GM23338 (cell line): ENCODE data around the gene MMS19. TPM values are rescaled to one million over a fixed set of nuclear protein-coding genes. Genes with fewer than 3 reads are reported as not detected.

Experiments
- ATAC-seq: fragments of 200-7000 bp; cut with Tn5 transposase; 3 replicates; pipeline ENCODE4 v1.9.1; 2020
- DNase-seq: peaks from one replicate; pipeline ENCODE4 v3.0.0-alpha.2; 2015; ENCODE audit warnings: low spot score
- H2AFZ ChIP-seq: fragments of 200-600 bp; sonication (generic); 2 replicates; pipeline ENCODE4 v1.8.0; 2016; ENCODE audit warnings: antibody characterized with exemption, mild to moderate bottlenecking, moderate library complexity
- H3F3A ChIP-seq: fragments of 200-600 bp; sonication (generic); replicated peaks from 2 replicates; pipeline ENCODE4 v1.8.0; 2017; ENCODE audit warnings: antibody characterized with exemption, mixed run types, low read depth
- H3K27ac ChIP-seq: fragments of 200-600 bp; sonication (generic); 2 replicates; pipeline ENCODE4 v1.6.1; 2016; ENCODE audit warnings: low read depth
- H3K27me3 ChIP-seq: fragments of 200-600 bp; sonication (generic); 2 replicates; pipeline ENCODE4 v1.8.0; 2016; ENCODE audit warnings: mild to moderate bottlenecking, mixed run types, moderate library complexity; ENCODE audit not compliant: insufficient read depth
- H3K36me3 ChIP-seq: fragments of 200-600 bp; sonication (generic); 2 replicates; pipeline ENCODE4 v1.8.0; 2016; ENCODE audit warnings: mild to moderate bottlenecking; ENCODE audit not compliant: insufficient read depth
- H3K4me1 ChIP-seq: fragments of 200-600 bp; sonication (generic); 2 replicates; pipeline ENCODE4 v1.8.0; 2016; ENCODE audit warnings: mild to moderate bottlenecking, moderate library complexity; ENCODE audit not compliant: insufficient read depth
- H3K4me2 ChIP-seq: fragments of 200-600 bp; sonication (generic); 2 replicates; pipeline ENCODE4 v1.7.1; 2017; ENCODE audit warnings: mixed run types
- H3K4me3 ChIP-seq: fragments of 200-600 bp; sonication (generic); 2 replicates; pipeline ENCODE4 v1.6.1; 2016; ENCODE audit warnings: mixed run types
- H3K79me2 ChIP-seq: fragments of 200-600 bp; sonication (generic); replicated peaks from 2 replicates; pipeline ENCODE4 v1.8.0; 2017; ENCODE audit warnings: mild to moderate bottlenecking; ENCODE audit not compliant: insufficient read depth
- H3K9me2 ChIP-seq: fragments of 200-600 bp; sonication (generic); 2 replicates; pipeline ENCODE4 v1.8.0; 2017; ENCODE audit not compliant: insufficient read depth
- H4K20me1 ChIP-seq: fragments of 200-600 bp; sonication (generic); replicated peaks from 2 replicates; pipeline ENCODE4 v1.8.0; 2017; ENCODE audit warnings: mild to moderate bottlenecking; ENCODE audit not compliant: insufficient read depth
- H3K27ac Mint-ChIP-seq: 2 replicates; pipeline ENCODE4 v1.8.0; 2020; ENCODE audit warnings: inconsistent platforms, mild to moderate bottlenecking, moderate library complexity, mixed read lengths
- H3K27me3 Mint-ChIP-seq: 3 replicates; pipeline ENCODE4 v1.8.0; 2022; ENCODE audit warnings: low read depth, mild to moderate bottlenecking, moderate library complexity, mixed read lengths, inconsistent platforms; ENCODE audit not compliant: insufficient read depth, poor library complexity
- H3K36me3 Mint-ChIP-seq: 3 replicates; pipeline ENCODE4 v1.8.0; 2021; ENCODE audit warnings: low read depth, mild to moderate bottlenecking, inconsistent platforms, moderate library complexity, mixed read lengths
- H3K4me1 Mint-ChIP-seq: 3 replicates; pipeline ENCODE4 v1.8.0; 2020; ENCODE audit warnings: mild to moderate bottlenecking, inconsistent platforms, mixed read lengths
- H3K4me3 Mint-ChIP-seq: 3 replicates; pipeline ENCODE4 v1.8.0; 2021; ENCODE audit warnings: moderate library complexity, mild to moderate bottlenecking, inconsistent platforms, mixed read lengths
- H3K9me3 Mint-ChIP-seq: 3 replicates; pipeline ENCODE4 v1.8.0; 2020; ENCODE audit warnings: moderate library complexity, mild to moderate bottlenecking, inconsistent platforms, mixed read lengths
- CREB1 ChIP-seq: fragments of 250-450 bp; sonication (Bioruptor Pico); IDR thresholded peaks from 2 replicates; pipeline ENCODE4 v1.5.0; 2020; ENCODE audit warnings: low read depth, mild to moderate bottlenecking, moderate library complexity
- CTCF ChIP-seq, 2 experiments: fragments of 200-600 bp in 1 of 2; sonication (generic) in 1 of 2; conservative IDR thresholded peaks; 2 replicates each; pipeline versions ENCODE4 v1.5.1 to v1.6.1; 2016 to 2017; ENCODE audit warnings: antibody characterized with exemption in 2 of 2, low read depth in 2 of 2, mild to moderate bottlenecking in 2 of 2, moderate library complexity in 1 of 2
- EZH2 ChIP-seq: fragments of 200-600 bp; sonication (generic); IDR thresholded peaks from one replicate; pipeline ENCODE4 v1.8.0; 2017; ENCODE audit warnings: antibody characterized with exemption, mild to moderate bottlenecking, low read depth; ENCODE audit not compliant: unreplicated experiment
- EZH2phosphoT487 ChIP-seq: fragments of 200-600 bp; sonication (generic); IDR thresholded peaks from one replicate; pipeline ENCODE4 v1.8.1; 2018; ENCODE audit warnings: antibody characterized with exemption; ENCODE audit not compliant: unreplicated experiment
- REST ChIP-seq: IDR thresholded peaks from one replicate; pipeline ENCODE4 v1.6.1; 2018; ENCODE audit warnings: antibody characterized with exemption; ENCODE audit not compliant: unreplicated experiment
- STAT1 ChIP-seq: IDR thresholded peaks from one replicate; pipeline ENCODE4 v1.6.1; 2016; ENCODE audit warnings: antibody characterized with exemption; ENCODE audit not compliant: unreplicated experiment
- ZNF114 ChIP-seq: fragments of 250-450 bp; sonication (Bioruptor Pico); IDR thresholded peaks from 2 replicates; pipeline ENCODE4 v1.5.0; 2020; ENCODE audit warnings: mild to moderate bottlenecking, moderate library complexity
- ZNF331 ChIP-seq: fragments of 250-450 bp; sonication (Bioruptor Pico); IDR thresholded peaks from 2 replicates; pipeline ENCODE4 v1.5.0; 2020; ENCODE audit warnings: low read depth, mild to moderate bottlenecking, moderate library complexity
- polyA plus RNA-seq: library from polyadenylated mRNA; unstranded; fragments of >200 nt; fragmentation: Nextera tagmentation; extraction: Ambion mirVana; gene quantifications from 2 replicates; pipeline ENCODE4 v1.2.1, GENCODE V29; 2016
- total RNA-seq: library from RNA; depleted of rRNA; stranded (reverse); fragments of >200 nt; shearing (Covaris generic); gene quantifications from 2 replicates; pipeline ENCODE4 v1.2.3, GENCODE V29; 2014

The MMS19 gene
- total and polyA plus RNA-seq, 2 experiments from 2014 or later = 81.5 to 252 TPM

- Mint-ChIP-seq H3K4me3 (no peak overlapping the region), H3K27ac (no peak overlapping the region), H3K4me1 (peaks cover 13% of the 10 kb centered on the region), H3K9me3 (peaks cover 3% of the 10 kb centered on the region), H3K27me3 (peaks cover 7% of the 10 kb centered on the region), H3K36me3 (peaks cover 2% of the 10 kb centered on the region)
- Histone ChIP-seq H3K4me1 (peaks cover 11% of the 10 kb centered on the region), H2AFZ (no peak overlapping the region), H4K20me1 (peaks cover 2% of the 10 kb centered on the region; the same call in 1 of the 2 replicates), H3F3A (0 out of 2 replicates have a peak, but pooled peaks cover 3% of the 10 kb centered on the region), H3K4me3 (no peak overlapping the region), H3K27ac (no peak overlapping the region), H3K9me2 (no peaks in the 10 kb centered on the region), H3K4me2 (no peak overlapping the region), H3K79me2 (0 out of 2 replicates have a peak, but pooled peaks cover 4% of the 10 kb centered on the region), H3K27me3 (no peaks in the 10 kb centered on the region), H3K36me3 (no peaks in the 10 kb centered on the region)
- TF ChIP-seq CTCF (conservative IDR thresholded peaks at IDR 0.05; ENCODE audit: low read depth in 2 of 2) = peak; percentile 81 to 91
- no peak for TF ChIP-seq EZH2phosphoT487
- ATAC-seq (peak; percentile 85), DNase-seq (peak; percentile 84)
Measured at GRCh38 chr10:97534746-97535367, 36.6 kb upstream of the MMS19 start.

GRCh38 chr10:97533888-97534287 lies 35.7 kb upstream of the MMS19 start:
- Histone ChIP-seq H3K4me2 (no peak overlapping the region), H3K79me2 (0 out of 2 replicates have a peak, but pooled peaks cover 4% of the 10 kb centered on the region), H3F3A (0 out of 2 replicates have a peak, but pooled peaks cover 3% of the 10 kb centered on the region), H3K4me1 (0 out of 2 replicates have a peak, but pooled peaks cover 1% of the 10 kb centered on the region), H3K9me2 (no peaks in the 10 kb centered on the region), H4K20me1 (peaks cover 2% of the 10 kb centered on the region; the same call in 1 of the 2 replicates), H3K27me3 (no peaks in the 10 kb centered on the region), H2AFZ (no peak overlapping the region), H3K36me3 (no peaks in the 10 kb centered on the region), H3K4me3 (no peak overlapping the region), H3K27ac (no peak overlapping the region)
- TF ChIP-seq CTCF (conservative IDR thresholded peaks at IDR 0.05; ENCODE audit: low read depth in 2 of 2) (no peak), EZH2 (no peak), CREB1 (no peak), STAT1 (no peak), EZH2phosphoT487 (no peak), REST (no peak), ZNF331 (CRISPR knock-in tag) (no peak), ZNF114 (no peak)
- DNase-seq = no peak
- peaks cover 10% of the 10 kb centered on the region for H3K4me1 Mint-ChIP-seq
- peaks cover 9% of the 10 kb centered on the region for H3K36me3 Mint-ChIP-seq
- H3K9me3 Mint-ChIP-seq = peaks cover 11% of the 10 kb centered on the region
- no peak overlapping the region for H3K4me3 Mint-ChIP-seq
- no peak overlapping the region for H3K27ac Mint-ChIP-seq
- no peak for ATAC-seq
- peaks cover 5% of the 10 kb centered on the region for H3K27me3 Mint-ChIP-seq
